ENCODE results near the gene CFLAR. TPM values are rescaled to one million over a fixed set of nuclear protein-coding genes. Genes with fewer than 3 reads are reported as not detected.

CFLAR gene
- total and polyA plus RNA-seq, 2 donors, result 58.5 to 84.5 TPM

Other genes with a start within 250 kb of the CFLAR start
- 47.1 TPM for gene PPIL3, start 227.1 kb upstream of the CFLAR start, total RNA-seq
- 32.6 TPM for gene PPIL3, start 227.1 kb upstream of the CFLAR start, polyA plus RNA-seq
- 43.2 TPM for gene NIF3L1, start 226.8 kb upstream of the CFLAR start, total RNA-seq
- 26.2 TPM for gene NIF3L1, start 226.8 kb upstream of the CFLAR start, polyA plus RNA-seq
- 19.4 TPM for gene ORC2, start 152.5 kb upstream of the CFLAR start, total RNA-seq
- gene ORC2, start 152.5 kb upstream of the CFLAR start, polyA plus RNA-seq, result 16.5 TPM
- 8.9 TPM for gene HYCC2, start 44.5 kb upstream of the CFLAR start, total RNA-seq
- 8.5 TPM for gene HYCC2, start 44.5 kb upstream of the CFLAR start, polyA plus RNA-seq
- gene NDUFB3, start 44.2 kb upstream of the CFLAR start, total RNA-seq, result 210 TPM
- gene NDUFB3, start 44.2 kb upstream of the CFLAR start, polyA plus RNA-seq, result 83.0 TPM
- gene CASP10, start 67.0 kb downstream of the CFLAR start, total RNA-seq, result 12.2 TPM
- gene CASP10, start 67.0 kb downstream of the CFLAR start, polyA plus RNA-seq, result 7.7 TPM
- 49.4 TPM for gene CASP8, start 144.4 kb downstream of the CFLAR start, total RNA-seq
- gene CASP8, start 144.4 kb downstream of the CFLAR start, polyA plus RNA-seq, result 41.1 TPM
- 1.7 TPM for gene FLACC1, start 241.2 kb downstream of the CFLAR start, total RNA-seq
- gene FLACC1, start 241.2 kb downstream of the CFLAR start, polyA plus RNA-seq, result 1.2 TPM

All from thymus (tissue), 2 donors.